Articular chondrocyte of knee joint (primary cell): ENCODE data around the gene EXOC3L2. TPM values are rescaled to one million over a fixed set of nuclear protein-coding genes. Genes with fewer than 3 reads are reported as not detected.

Experiments used
- total RNA-seq: library from RNA; depleted of rRNA; stranded (reverse); fragments of >200 nt; gene quantifications from 2 replicates; pipeline ENCODE4 v1.2.3, GENCODE V29; 2012

EXOC3L2 gene
- total RNA-seq = under 0.01 TPM in 1 of 2 replicates, not detected in the other

DNA sequence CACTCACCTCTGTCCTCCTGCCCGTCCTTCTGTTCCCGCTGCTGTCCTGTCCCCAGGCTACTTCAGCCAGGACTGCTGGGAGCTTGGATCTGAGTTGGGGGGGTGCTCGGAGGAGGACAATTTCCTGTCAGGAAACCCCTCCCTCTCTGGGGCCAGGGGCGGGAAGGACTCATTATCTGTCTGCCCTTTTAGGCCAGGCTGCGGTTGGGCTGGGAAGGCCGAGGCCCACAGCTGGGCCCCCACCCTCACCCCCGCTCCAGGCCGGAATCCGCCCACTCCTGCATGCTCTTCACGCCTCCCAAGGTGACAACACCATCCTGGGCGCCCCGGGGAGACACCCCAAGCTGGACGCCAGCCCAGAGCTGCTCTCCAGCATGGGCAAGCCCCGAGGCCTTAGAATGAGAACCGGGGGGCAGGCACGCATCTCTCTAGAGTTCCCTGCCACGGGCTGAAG, at the start of gene EXOC3L2:
TSS of gene EXOC3L2 (minus strand) at position 74 of the 454 bp plus-strand sequence. CDS start 6,362 bp downstream, outside the sequence.

DNA sequence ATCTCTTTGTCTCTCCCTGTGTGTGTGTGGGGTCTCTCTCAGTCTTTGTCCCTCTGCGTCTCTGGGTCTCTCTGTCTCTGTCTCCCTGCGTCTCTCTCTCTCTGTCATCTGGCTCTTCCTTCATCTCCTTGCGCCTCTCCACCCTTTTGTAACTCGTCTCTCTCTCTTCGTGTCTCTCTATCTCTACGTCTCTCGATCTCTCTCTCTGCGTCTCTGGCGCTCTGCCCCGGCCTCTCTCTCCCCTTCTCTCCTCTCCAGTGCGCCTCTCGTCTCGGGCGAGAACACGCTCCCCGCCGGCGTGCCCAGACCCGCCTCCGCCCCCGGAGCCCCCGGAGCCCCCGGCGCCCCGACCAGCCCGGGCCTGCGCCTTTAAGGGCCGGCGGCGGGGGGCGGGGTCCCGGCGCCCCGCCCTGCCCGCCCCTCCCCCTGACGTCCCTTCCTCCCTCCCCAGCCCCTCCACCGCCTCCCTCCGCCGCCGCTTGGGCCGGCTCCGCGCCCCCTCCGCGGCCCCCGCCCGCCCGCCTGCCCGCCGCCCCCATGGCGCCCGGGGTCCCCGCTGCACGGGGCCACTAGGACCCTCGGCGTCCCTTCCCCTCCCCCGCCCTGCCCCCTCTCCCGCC, 5.7 kb upstream of the EXOC3L2 start, which contains the start of gene MARK4:
TSS of gene MARK4 (plus strand) at position 440 of the 620 bp plus-strand sequence. CDS start 318 bp downstream, outside the sequence.

GRCh38 chr19:45178262-45179071, 66.7 kb downstream of the EXOC3L2 start, which contains the start of gene BLOC1S3:
Gene BLOC1S3, plus strand, starts transcription at chr19:45178784. Its CDS starts 513 bp downstream, at chr19:45179297.

GRCh38 chr19:45177817-45178261, 67.4 kb downstream of the EXOC3L2 start, which contains the start of gene TRAPPC6A:
Gene TRAPPC6A, minus strand, starts transcription at chr19:45178237. Its CDS starts 19 bp downstream, at chr19:45178218.

Other genes starting within 250 kb of the EXOC3L2 start
- gene RELB, start 243.9 kb downstream of the EXOC3L2 start, total RNA-seq = 6.9 and 8.0 TPM in 2 replicates
- 18.2 and 27.3 TPM in 2 replicates for gene CLASRP, start 206.4 kb downstream of the EXOC3L2 start, total RNA-seq
- gene ZNF296, start 168.9 kb downstream of the EXOC3L2 start, total RNA-seq = 0.11 TPM in 1 of 2 replicates, not detected in the other
- gene GEMIN7, start 166.1 kb downstream of the EXOC3L2 start, total RNA-seq = 13.2 and 20.1 TPM in 2 replicates
- 24.0 and 24.6 TPM in 2 replicates for gene PPP1R37, start 152.2 kb downstream of the EXOC3L2 start, total RNA-seq
- gene NKPD1, start 84.4 kb downstream of the EXOC3L2 start, total RNA-seq = under 0.01 TPM in 1 of 2 replicates, not detected in the other
- 7.7 and 8.4 TPM in 2 replicates for gene TRAPPC6A, start 67.2 kb downstream of the EXOC3L2 start, total RNA-seq
- gene BLOC1S3, start 66.6 kb downstream of the EXOC3L2 start, total RNA-seq = 6.1 and 7.6 TPM in 2 replicates
- 12.0 and 14.0 TPM in 2 replicates for gene MARK4, start 5.9 kb upstream of the EXOC3L2 start, total RNA-seq
- 0.11 TPM in 1 of 2 replicates, not detected in the other for gene CKM, start 77.5 kb upstream of the EXOC3L2 start, total RNA-seq
- 0.11 and 0.26 TPM in 2 replicates for gene KLC3, start 95.3 kb upstream of the EXOC3L2 start, total RNA-seq
- 29.7 and 32.8 TPM in 2 replicates for gene ERCC2, start 125.2 kb upstream of the EXOC3L2 start, total RNA-seq
- gene PPP1R13L, start 159.7 kb upstream of the EXOC3L2 start, total RNA-seq = 8.0 and 12.3 TPM in 2 replicates
- gene POLR1G, start 161.2 kb upstream of the EXOC3L2 start, total RNA-seq = 4.2 and 4.6 TPM in 2 replicates
- 72.3 and 77.5 TPM in 2 replicates for gene ERCC1, start 178.5 kb upstream of the EXOC3L2 start, total RNA-seq
- 0.39 and 26.6 TPM in 2 replicates for gene FOSB, start 222.6 kb upstream of the EXOC3L2 start, total RNA-seq